GM23338 (cell line): Measurements from ENCODE around the gene RCSD1.
A peak's percentile ranks its signal among the peaks of the same experiment; 100 is the strongest.

Experiments
- CREB1 ChIP-seq: fragments of 250-450 bp; sonication (Bioruptor Pico); IDR thresholded peaks from 2 replicates; pipeline ENCODE4 v1.5.0; 2020; ENCODE audit warnings: low read depth, mild to moderate bottlenecking, moderate library complexity
- CTCF ChIP-seq, 2 experiments: fragments of 200-600 bp in 1 of 2; sonication (generic) in 1 of 2; conservative IDR thresholded peaks; 2 replicates each; pipeline versions ENCODE4 v1.5.1 to v1.6.1; 2016 to 2017; ENCODE audit warnings: antibody characterized with exemption in 2 of 2, low read depth in 2 of 2, mild to moderate bottlenecking in 2 of 2, moderate library complexity in 1 of 2
- EZH2 ChIP-seq: fragments of 200-600 bp; sonication (generic); IDR thresholded peaks from one replicate; pipeline ENCODE4 v1.8.0; 2017; ENCODE audit warnings: antibody characterized with exemption, mild to moderate bottlenecking, low read depth; ENCODE audit not compliant: unreplicated experiment
- POLR2AphosphoS5 ChIP-seq: IDR thresholded peaks from 2 replicates; pipeline ENCODE4 v1.6.1; 2016; ENCODE audit warnings: antibody characterized with exemption, low read depth
- ZNF331 ChIP-seq: fragments of 250-450 bp; sonication (Bioruptor Pico); IDR thresholded peaks from 2 replicates; pipeline ENCODE4 v1.5.0; 2020; ENCODE audit warnings: low read depth, mild to moderate bottlenecking, moderate library complexity
- TF ChIP-seq, protein P1 (sequence below): IDR thresholded peaks from one replicate; pipeline ENCODE4 v1.6.1; 2018; ENCODE audit warnings: antibody characterized with exemption; ENCODE audit not compliant: unreplicated experiment
- TF ChIP-seq, protein P2 (sequence below): fragments of 250-450 bp; sonication (Bioruptor Pico); IDR thresholded peaks from 2 replicates; pipeline ENCODE4 v1.5.0; 2020; ENCODE audit warnings: mild to moderate bottlenecking, moderate library complexity

DNA sequence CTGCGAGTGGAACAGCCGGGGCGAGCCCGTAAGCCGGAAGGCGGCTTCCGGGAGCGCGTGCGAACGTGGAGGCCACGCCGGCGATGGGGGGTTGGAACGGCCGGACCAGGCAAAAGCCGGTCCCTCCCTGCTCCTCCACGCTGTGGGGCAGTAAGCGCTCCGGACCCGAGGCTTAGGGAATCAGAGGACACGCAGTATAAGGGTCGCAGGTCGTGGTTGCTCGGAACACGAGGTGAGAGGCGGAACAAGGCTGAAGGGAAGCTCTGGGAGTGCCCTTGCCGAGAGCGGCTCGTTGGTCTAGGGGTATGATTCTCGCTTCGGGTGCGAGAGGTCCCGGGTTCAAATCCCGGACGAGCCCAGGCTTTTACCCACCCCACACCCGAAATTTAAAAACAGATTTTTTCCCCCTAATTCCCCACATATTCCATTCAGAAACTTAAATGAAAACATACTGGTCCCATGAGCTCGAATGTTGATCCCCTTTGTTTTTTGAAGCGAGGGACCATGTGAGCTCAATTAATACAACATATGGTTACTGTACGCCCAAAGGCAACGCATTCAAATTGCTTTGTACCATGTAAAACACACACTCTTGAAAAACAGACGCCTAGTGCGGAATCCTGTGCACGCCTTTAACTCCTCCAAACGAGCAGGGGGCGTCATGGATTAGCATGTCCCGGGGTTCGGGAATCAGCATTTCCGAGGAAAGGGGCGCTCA is 84.6 kb downstream of the RCSD1 start:
- TF ChIP-seq CTCF (conservative IDR thresholded peaks at IDR 0.05; ENCODE audit: low read depth in 2 of 2) (peak in 1 of 2 experiments; percentile 28; a peak in 1 of 4 replicates), CREB1 (CRISPR knock-in tag) (no peak), POLR2AphosphoS5 (no peak), EZH2 (no peak), ZNF331 (CRISPR knock-in tag) (no peak)
- TF ChIP-seq, protein P1, sequence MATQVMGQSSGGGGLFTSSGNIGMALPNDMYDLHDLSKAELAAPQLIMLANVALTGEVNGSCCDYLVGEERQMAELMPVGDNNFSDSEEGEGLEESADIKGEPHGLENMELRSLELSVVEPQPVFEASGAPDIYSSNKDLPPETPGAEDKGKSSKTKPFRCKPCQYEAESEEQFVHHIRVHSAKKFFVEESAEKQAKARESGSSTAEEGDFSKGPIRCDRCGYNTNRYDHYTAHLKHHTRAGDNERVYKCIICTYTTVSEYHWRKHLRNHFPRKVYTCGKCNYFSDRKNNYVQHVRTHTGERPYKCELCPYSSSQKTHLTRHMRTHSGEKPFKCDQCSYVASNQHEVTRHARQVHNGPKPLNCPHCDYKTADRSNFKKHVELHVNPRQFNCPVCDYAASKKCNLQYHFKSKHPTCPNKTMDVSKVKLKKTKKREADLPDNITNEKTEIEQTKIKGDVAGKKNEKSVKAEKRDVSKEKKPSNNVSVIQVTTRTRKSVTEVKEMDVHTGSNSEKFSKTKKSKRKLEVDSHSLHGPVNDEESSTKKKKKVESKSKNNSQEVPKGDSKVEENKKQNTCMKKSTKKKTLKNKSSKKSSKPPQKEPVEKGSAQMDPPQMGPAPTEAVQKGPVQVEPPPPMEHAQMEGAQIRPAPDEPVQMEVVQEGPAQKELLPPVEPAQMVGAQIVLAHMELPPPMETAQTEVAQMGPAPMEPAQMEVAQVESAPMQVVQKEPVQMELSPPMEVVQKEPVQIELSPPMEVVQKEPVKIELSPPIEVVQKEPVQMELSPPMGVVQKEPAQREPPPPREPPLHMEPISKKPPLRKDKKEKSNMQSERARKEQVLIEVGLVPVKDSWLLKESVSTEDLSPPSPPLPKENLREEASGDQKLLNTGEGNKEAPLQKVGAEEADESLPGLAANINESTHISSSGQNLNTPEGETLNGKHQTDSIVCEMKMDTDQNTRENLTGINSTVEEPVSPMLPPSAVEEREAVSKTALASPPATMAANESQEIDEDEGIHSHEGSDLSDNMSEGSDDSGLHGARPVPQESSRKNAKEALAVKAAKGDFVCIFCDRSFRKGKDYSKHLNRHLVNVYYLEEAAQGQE: no peak
- TF ChIP-seq, protein P2, sequence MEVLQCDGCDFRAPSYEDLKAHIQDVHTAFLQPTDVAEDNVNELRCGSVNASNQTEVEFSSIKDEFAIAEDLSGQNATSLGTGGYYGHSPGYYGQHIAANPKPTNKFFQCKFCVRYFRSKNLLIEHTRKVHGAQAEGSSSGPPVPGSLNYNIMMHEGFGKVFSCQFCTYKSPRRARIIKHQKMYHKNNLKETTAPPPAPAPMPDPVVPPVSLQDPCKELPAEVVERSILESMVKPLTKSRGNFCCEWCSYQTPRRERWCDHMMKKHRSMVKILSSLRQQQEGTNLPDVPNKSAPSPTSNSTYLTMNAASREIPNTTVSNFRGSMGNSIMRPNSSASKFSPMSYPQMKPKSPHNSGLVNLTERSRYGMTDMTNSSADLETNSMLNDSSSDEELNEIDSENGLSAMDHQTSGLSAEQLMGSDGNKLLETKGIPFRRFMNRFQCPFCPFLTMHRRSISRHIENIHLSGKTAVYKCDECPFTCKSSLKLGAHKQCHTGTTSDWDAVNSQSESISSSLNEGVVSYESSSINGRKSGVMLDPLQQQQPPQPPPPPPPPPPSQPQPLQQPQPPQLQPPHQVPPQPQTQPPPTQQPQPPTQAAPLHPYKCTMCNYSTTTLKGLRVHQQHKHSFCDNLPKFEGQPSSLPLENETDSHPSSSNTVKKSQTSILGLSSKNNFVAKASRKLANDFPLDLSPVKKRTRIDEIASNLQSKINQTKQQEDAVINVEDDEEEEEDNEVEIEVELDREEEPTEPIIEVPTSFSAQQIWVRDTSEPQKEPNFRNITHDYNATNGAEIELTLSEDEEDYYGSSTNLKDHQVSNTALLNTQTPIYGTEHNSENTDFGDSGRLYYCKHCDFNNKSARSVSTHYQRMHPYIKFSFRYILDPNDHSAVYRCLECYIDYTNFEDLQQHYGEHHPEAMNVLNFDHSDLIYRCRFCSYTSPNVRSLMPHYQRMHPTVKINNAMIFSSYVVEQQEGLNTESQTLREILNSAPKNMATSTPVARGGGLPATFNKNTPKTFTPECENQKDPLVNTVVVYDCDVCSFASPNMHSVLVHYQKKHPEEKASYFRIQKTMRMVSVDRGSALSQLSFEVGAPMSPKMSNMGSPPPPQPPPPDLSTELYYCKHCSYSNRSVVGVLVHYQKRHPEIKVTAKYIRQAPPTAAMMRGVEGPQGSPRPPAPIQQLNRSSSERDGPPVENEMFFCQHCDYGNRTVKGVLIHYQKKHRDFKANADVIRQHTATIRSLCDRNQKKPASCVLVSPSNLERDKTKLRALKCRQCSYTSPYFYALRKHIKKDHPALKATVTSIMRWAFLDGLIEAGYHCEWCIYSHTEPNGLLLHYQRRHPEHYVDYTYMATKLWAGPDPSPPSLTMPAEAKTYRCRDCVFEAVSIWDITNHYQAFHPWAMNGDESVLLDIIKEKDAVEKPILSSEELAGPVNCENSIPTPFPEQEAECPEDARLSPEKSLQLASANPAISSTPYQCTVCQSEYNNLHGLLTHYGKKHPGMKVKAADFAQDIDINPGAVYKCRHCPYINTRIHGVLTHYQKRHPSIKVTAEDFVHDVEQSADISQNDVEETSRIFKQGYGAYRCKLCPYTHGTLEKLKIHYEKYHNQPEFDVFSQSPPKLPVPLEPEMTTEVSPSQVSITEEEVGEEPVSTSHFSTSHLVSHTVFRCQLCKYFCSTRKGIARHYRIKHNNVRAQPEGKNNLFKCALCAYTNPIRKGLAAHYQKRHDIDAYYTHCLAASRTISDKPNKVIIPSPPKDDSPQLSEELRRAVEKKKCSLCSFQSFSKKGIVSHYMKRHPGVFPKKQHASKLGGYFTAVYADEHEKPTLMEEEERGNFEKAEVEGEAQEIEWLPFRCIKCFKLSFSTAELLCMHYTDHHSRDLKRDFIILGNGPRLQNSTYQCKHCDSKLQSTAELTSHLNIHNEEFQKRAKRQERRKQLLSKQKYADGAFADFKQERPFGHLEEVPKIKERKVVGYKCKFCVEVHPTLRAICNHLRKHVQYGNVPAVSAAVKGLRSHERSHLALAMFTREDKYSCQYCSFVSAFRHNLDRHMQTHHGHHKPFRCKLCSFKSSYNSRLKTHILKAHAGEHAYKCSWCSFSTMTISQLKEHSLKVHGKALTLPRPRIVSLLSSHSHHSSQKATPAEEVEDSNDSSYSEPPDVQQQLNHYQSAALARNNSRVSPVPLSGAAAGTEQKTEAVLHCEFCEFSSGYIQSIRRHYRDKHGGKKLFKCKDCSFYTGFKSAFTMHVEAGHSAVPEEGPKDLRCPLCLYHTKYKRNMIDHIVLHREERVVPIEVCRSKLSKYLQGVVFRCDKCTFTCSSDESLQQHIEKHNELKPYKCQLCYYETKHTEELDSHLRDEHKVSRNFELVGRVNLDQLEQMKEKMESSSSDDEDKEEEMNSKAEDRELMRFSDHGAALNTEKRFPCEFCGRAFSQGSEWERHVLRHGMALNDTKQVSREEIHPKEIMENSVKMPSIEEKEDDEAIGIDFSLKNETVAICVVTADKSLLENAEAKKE: no peak
